Ovary (tissue), 3 donors: ENCODE data around the gene UBTD1.

Experiments
- EP300 ChIP-seq: sonication (generic); formaldehyde crosslinking; IDR thresholded peaks from one replicate; pipeline ENCODE4 v1.6.1; 2017; ENCODE audit warnings: antibody characterized with exemption
- TF ChIP-seq, protein P1 (sequence below), 3 donors: fragments of 450-650 bp in 2 of 3; fragments of 200-600 bp in 1 of 3; IDR thresholded peaks; one replicate each; pipeline versions ENCODE4 v1.5.1 to v1.8.0; 2016 to 2022; ENCODE audit warnings: antibody characterized with exemption in 3 of 3, mild to moderate bottlenecking in 1 of 3
- donor health status: DM: no; HTN: no; CAD: no.

DNA sequence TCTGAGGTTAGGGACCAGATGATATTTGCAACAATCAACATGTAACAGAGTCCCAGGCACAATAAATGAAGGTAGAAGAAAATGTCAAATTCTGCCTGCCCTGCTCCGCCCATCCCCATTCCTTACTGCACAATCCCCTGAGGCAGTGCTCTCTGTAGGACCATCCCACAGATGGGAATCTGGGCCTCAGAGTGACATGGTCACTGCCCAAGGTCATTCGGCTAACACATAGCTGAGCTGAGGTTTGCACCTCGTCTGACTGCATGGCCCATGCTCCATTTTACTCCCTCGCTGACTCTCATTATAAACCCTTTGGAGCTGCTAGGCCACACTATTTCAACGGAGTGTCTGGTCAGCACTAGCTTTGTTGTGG, 86.7 kb downstream of the UBTD1 start:
- no peak for TF ChIP-seq EP300
- TF ChIP-seq, protein P1, sequence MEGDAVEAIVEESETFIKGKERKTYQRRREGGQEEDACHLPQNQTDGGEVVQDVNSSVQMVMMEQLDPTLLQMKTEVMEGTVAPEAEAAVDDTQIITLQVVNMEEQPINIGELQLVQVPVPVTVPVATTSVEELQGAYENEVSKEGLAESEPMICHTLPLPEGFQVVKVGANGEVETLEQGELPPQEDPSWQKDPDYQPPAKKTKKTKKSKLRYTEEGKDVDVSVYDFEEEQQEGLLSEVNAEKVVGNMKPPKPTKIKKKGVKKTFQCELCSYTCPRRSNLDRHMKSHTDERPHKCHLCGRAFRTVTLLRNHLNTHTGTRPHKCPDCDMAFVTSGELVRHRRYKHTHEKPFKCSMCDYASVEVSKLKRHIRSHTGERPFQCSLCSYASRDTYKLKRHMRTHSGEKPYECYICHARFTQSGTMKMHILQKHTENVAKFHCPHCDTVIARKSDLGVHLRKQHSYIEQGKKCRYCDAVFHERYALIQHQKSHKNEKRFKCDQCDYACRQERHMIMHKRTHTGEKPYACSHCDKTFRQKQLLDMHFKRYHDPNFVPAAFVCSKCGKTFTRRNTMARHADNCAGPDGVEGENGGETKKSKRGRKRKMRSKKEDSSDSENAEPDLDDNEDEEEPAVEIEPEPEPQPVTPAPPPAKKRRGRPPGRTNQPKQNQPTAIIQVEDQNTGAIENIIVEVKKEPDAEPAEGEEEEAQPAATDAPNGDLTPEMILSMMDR (IDR thresholded peaks at IDR 0.05) = no peak
